IMR-90 (cell line): ENCODE results near the gene RNF224. TPM values are rescaled to one million over a fixed set of nuclear protein-coding genes. Genes with fewer than 3 reads are reported as not detected.

Experiments
- ATAC-seq: fragments of 200-7000 bp; cut with Tn5 transposase; 2 replicates; pipeline ENCODE4 v1.9.1; 2020; ENCODE audit warnings: low read depth, mild to moderate bottlenecking, moderate library complexity
- BruUV-seq: library from RNA; stranded (reverse); fragments of 400-500 nt; replicated peaks from 2 replicates; lab custom pipeline; 2021; lab: Mats Ljungman, UMichigan
- CTCF ChIA-PET: fragments of 300-600 bp; formaldehyde crosslinking; extraction: SDS; loops from one replicate; lab custom pipeline; 2021; ENCODE audit warnings: antibody characterized with exemption; lab: Yijun Ruan, JAX
- POLR2A ChIA-PET: fragments of 300-600 bp; sonication (Branson Sonifier 250); formaldehyde crosslinking; loops from one replicate; lab custom pipeline; 2022; ENCODE audit warnings: antibody characterized with exemption; ENCODE audit not compliant: unreplicated experiment; lab: Charles Lee
- DNase-seq: peaks from one replicate; pipeline ENCODE4 v3.0.0; 2013
- H2AFZ ChIP-seq: replicated peaks from 2 replicates; pipeline ENCODE3; 2013; ENCODE audit warnings: low read length, mild to moderate bottlenecking; ENCODE audit not compliant: poor library complexity
- H2AK5ac ChIP-seq: 2 replicates; pipeline ENCODE4 v1.6.1; 2013; ENCODE audit warnings: low read depth, low read length, inconsistent platforms
- H2AK9ac ChIP-seq: replicated peaks from 2 replicates; pipeline ENCODE3; 2013; ENCODE audit warnings: mild to moderate bottlenecking, low read depth, low read length, moderate library complexity; ENCODE audit not compliant: poor library complexity
- H2BK120ac ChIP-seq: 2 replicates; pipeline ENCODE4 v1.6.1; 2013; ENCODE audit warnings: low read depth, low read length, inconsistent platforms
- H2BK15ac ChIP-seq: 3 replicates; pipeline ENCODE4 v1.6.1; 2013; ENCODE audit warnings: low read depth, low read length, inconsistent platforms
- H2BK20ac ChIP-seq: 2 replicates; pipeline ENCODE4 v1.6.1; 2013; ENCODE audit warnings: low read depth, mild to moderate bottlenecking, inconsistent platforms, low read length, moderate library complexity
- H2BK5ac ChIP-seq: 2 replicates; pipeline ENCODE4 v1.6.1; 2013; ENCODE audit warnings: mild to moderate bottlenecking, low read depth, low read length, inconsistent platforms; ENCODE audit not compliant: poor library complexity, severe bottlenecking
- H3K14ac ChIP-seq: replicated peaks from 2 replicates; pipeline ENCODE4 v1.6.1; 2013; ENCODE audit warnings: low read depth, low read length, inconsistent platforms
- H3K18ac ChIP-seq: 2 replicates; pipeline ENCODE4 v1.6.1; 2013; ENCODE audit warnings: low read depth, low read length, control low read depth
- H3K23ac ChIP-seq: 2 replicates; pipeline ENCODE4 v1.6.1; 2013; ENCODE audit warnings: low read depth, low read length, inconsistent platforms
- H3K27ac ChIP-seq: 2 replicates; pipeline ENCODE4 v1.5.1; 2013; ENCODE audit warnings: mild to moderate bottlenecking, control low read depth, low read length; ENCODE audit not compliant: insufficient read depth
- H3K27me3 ChIP-seq: 2 replicates; pipeline ENCODE4 v1.6.1; 2013; ENCODE audit warnings: low read length; ENCODE audit not compliant: control insufficient read depth, insufficient read depth
- H3K36me3 ChIP-seq: 2 replicates; pipeline ENCODE4 v1.6.1; 2013; ENCODE audit warnings: low read length, mixed read lengths; ENCODE audit not compliant: control insufficient read depth, insufficient read depth
- H3K4ac ChIP-seq: 2 replicates; pipeline ENCODE4 v1.6.1; 2013; ENCODE audit warnings: low read depth, low read length, inconsistent platforms
- H3K4me1 ChIP-seq: 2 replicates; pipeline ENCODE4 v1.6.1; 2013; ENCODE audit warnings: low read length, mixed read lengths; ENCODE audit not compliant: control insufficient read depth, insufficient read depth
- H3K4me2 ChIP-seq: 2 replicates; pipeline ENCODE4 v1.6.1; 2013; ENCODE audit warnings: low read depth, mild to moderate bottlenecking, control low read depth, low read length, moderate library complexity
- H3K4me3 ChIP-seq: 2 replicates; pipeline ENCODE4 v1.5.1; 2013; ENCODE audit warnings: low read depth, mild to moderate bottlenecking, control low read depth, low read length, moderate library complexity; ENCODE audit not compliant: insufficient read depth
- H3K56ac ChIP-seq: 2 replicates; pipeline ENCODE4 v1.6.1; 2013; ENCODE audit warnings: low read length, inconsistent platforms; ENCODE audit not compliant: insufficient read depth; ENCODE audit errors: extremely low read depth
- H3K79me1 ChIP-seq, 2 experiments: 2 replicates each; pipeline ENCODE4 v1.6.1; 2013; ENCODE audit warnings: low read length in 2 of 2, inconsistent platforms in 1 of 2, low read depth in 1 of 2
- H3K9ac ChIP-seq: 2 replicates; pipeline ENCODE4 v1.6.1; 2013; ENCODE audit warnings: low read depth, low read length, control low read depth
- H3K9me1 ChIP-seq: 2 replicates; pipeline ENCODE4 v1.6.1; 2013; ENCODE audit warnings: low read length, inconsistent platforms; ENCODE audit not compliant: insufficient read depth
- H3K9me3 ChIP-seq: 2 replicates; pipeline ENCODE4 v1.6.1; 2013; ENCODE audit warnings: low read length; ENCODE audit not compliant: control insufficient read depth, insufficient read depth
- H4K20me1 ChIP-seq: 2 replicates; pipeline ENCODE4 v1.6.1; 2013; ENCODE audit warnings: low read length, inconsistent platforms; ENCODE audit not compliant: insufficient read depth
- H4K5ac ChIP-seq: 2 replicates; pipeline ENCODE4 v1.6.1; 2013; ENCODE audit warnings: mild to moderate bottlenecking, low read depth, low read length, control low read depth
- H4K8ac ChIP-seq, 2 experiments: 2 replicates each; pipeline ENCODE4 v1.6.1; 2013; ENCODE audit warnings: low read depth in 2 of 2, low read length in 2 of 2, control low read depth in 1 of 2, inconsistent platforms in 1 of 2
- H4K91ac ChIP-seq: 2 replicates; pipeline ENCODE4 v1.6.1; 2013; ENCODE audit warnings: low read depth, low read length, inconsistent platforms; ENCODE audit not compliant: insufficient read depth
- CEBPB ChIP-seq: IDR thresholded peaks from 2 replicates; pipeline ENCODE4 v1.6.1; 2012; ENCODE audit warnings: low read depth, low read length, improper control_type of control experiment
- MAZ ChIP-seq: IDR thresholded peaks from 2 replicates; pipeline ENCODE4 v1.6.1; 2012; ENCODE audit warnings: low read depth, mild to moderate bottlenecking, low read length, improper control_type of control experiment, moderate library complexity, borderline replicate concordance
- POLR2A ChIP-seq: IDR thresholded peaks from 2 replicates; pipeline ENCODE4 v1.6.1; 2012; ENCODE audit warnings: mild to moderate bottlenecking, low read depth, low read length
- RAD21 ChIP-seq: IDR thresholded peaks from 2 replicates; pipeline ENCODE4 v1.6.1; 2012; ENCODE audit warnings: low read length, improper control_type of control experiment
- RCOR1 ChIP-seq: IDR thresholded peaks from 2 replicates; pipeline ENCODE4 v1.6.1; 2012; ENCODE audit warnings: mild to moderate bottlenecking, low read length, improper control_type of control experiment; ENCODE audit not compliant: insufficient replicate concordance
- WGBS, 2 experiments: methylation state at CpG; one replicate each; pipeline versions ENCODE4 v1.1.5 to v1.1.7; 2013; ENCODE audit warnings: missing lambda C conversion rate in 2 of 2; ENCODE audit not compliant: insufficient read length in 1 of 2; ENCODE audit errors: extremely low coverage in 2 of 2; 5-methylcytosine and 5-hydroxymethylcytosine counted together
- dilution Hi-C: fragments of 300-500 bp; cut with HindIII; formaldehyde crosslinking; loops from one replicate; pipeline ENCODE4 v1.14.3; 2018; ENCODE audit warnings: low sequenced_read_pairs; ENCODE audit not compliant: unreplicated experiment
- in situ Hi-C: fragments of 300-500 bp; cut with MboI; formaldehyde crosslinking; loops from 3 replicates; pipeline ENCODE4 v1.14.3; 2019; ENCODE audit warnings: low sequenced_read_pairs, inconsistent platforms, mixed read lengths
- intact Hi-C: fragments of 100-400 bp; cut with micrococcal nuclease; formaldehyde crosslinking; loops from 2 replicates; pipeline ENCODE4 v1.10.0; 2022
- polyA plus RNA-seq, 3 experiments: library from polyadenylated mRNA; depleted of rRNA; stranded (reverse); fragments of >200 nt; gene quantifications; 2 replicates each; pipeline ENCODE4 v1.2.3, GENCODE V29; 2012; ENCODE audit warnings: low replicate concordance in 1 of 3
- total RNA-seq: library from RNA; depleted of rRNA; stranded (reverse); fragments of >200 nt; gene quantifications from 2 replicates; pipeline ENCODE4 v1.2.3, GENCODE V29; 2012

The RNF224 gene
- total and polyA plus RNA-seq, 2 of the 4 experiments (the other 2 are of a cell fraction): not detected

GRCh38 chr9:137273611-137274320, 46.5 kb downstream of the RNF224 start:
- Histone ChIP-seq H3K27ac (no peak overlapping the region), H4K20me1 (peaks cover 23% of the 10 kb centered on the region), H2BK5ac (no peak overlapping the region), H4K91ac (no peak overlapping the region), H3K18ac (no peak overlapping the region), H3K27me3 (no peaks in the 10 kb centered on the region), H3K9ac (no peak overlapping the region), H3K56ac (no peak overlapping the region), H2AK5ac (no peak overlapping the region), H3K4ac (no peak overlapping the region), H3K4me1 (peaks cover 21% of the 10 kb centered on the region), H4K5ac (no peak overlapping the region), H3K36me3 (peaks cover 36% of the 10 kb centered on the region), H3K9me1 (peaks cover 10% of the 10 kb centered on the region), H3K4me3 (no peak overlapping the region), H3K14ac (no peak overlapping the region), H4K8ac (no peak overlapping the region), H3K79me1 (peaks cover 11 to 63% of the 10 kb centered on the region in 2 experiments), H2AFZ (no peak overlapping the region), H2AK9ac (peak overlapping the region; percentile 72), H2BK20ac (no peak overlapping the region), H2BK120ac (no peak overlapping the region), H2BK15ac (no peak overlapping the region), H3K4me2 (no peak overlapping the region), H3K9me3 (no peaks in the 10 kb centered on the region), H3K23ac (no peak overlapping the region)
- ChIA-PET POLR2A (no interaction called here), CTCF (no interaction called here)
- WGBS, 2 experiments: 72% methylated on average over 6 of the region's 15 CpGs; no CpG with 5 or more reads in 1 of the 2 experiments
- in situ Hi-C loops: no loop called here
- no TSS peak for BruUV-seq
- dilution Hi-C loops: no loop called here
- DNase-seq: no peak
- ATAC-seq: no peak
- intact Hi-C loops: no loop called here
- no peak for TF ChIP-seq CEBPB
- TF ChIP-seq RAD21: no peak
- no peak for TF ChIP-seq MAZ
- no peak for TF ChIP-seq RCOR1
- no peak for TF ChIP-seq POLR2A
